Measurements from ENCODE around the gene ASB2.

DNA sequence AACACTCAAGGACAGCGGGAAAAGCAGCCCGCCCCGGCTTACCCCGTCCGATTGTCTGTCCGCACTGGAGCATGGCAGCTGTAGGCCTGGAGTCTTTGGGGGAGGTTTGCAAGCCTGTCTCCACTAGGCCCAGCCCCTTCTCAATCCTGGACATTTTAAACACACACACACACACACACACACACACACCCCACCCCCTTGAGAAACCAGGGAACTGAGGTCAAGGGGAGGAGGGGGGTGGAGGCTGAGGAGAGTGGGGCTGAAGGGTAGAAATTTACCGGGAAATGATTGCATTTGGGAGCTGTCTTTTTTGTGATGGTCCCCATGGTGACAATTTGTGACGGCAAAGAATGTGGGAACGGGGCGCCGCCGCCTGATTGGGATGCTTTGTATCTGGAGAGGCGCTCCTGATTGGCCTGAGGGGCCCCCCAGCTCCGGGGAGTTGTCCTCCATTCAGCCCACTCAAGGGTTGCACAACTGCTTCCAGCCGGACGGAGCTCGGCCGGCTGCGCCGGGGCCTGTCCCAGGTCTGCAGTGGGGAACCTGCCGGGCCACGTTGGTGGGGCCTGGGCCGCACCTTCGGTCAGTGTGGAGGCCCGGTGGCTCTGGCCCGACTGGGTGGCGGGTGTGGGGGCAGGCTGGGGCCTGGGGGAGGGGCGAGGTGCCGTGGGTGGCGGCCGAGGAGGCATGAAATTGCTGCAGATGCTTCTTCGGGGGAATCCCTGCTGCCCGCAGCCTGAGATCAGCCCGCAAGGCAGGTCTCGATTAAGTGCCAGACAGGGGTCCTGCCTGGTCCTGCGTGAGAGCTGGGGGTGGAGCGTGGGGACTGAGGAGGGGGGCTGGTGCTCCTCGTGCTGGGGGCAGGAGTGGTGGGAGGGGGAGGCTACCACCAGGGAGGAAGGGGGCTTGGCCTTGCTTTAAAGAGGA is 49.2 kb downstream of the ASB2 start, which contains the start of gene FAM181A:
- no peak for TF ChIP-seq EZH2 (IDR thresholded peaks at IDR 0.05; ENCODE audit: borderline replicate concordance, low read depth, low read length, severe bottlenecking)
- TF ChIP-seq, protein P1, sequence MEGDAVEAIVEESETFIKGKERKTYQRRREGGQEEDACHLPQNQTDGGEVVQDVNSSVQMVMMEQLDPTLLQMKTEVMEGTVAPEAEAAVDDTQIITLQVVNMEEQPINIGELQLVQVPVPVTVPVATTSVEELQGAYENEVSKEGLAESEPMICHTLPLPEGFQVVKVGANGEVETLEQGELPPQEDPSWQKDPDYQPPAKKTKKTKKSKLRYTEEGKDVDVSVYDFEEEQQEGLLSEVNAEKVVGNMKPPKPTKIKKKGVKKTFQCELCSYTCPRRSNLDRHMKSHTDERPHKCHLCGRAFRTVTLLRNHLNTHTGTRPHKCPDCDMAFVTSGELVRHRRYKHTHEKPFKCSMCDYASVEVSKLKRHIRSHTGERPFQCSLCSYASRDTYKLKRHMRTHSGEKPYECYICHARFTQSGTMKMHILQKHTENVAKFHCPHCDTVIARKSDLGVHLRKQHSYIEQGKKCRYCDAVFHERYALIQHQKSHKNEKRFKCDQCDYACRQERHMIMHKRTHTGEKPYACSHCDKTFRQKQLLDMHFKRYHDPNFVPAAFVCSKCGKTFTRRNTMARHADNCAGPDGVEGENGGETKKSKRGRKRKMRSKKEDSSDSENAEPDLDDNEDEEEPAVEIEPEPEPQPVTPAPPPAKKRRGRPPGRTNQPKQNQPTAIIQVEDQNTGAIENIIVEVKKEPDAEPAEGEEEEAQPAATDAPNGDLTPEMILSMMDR (IDR thresholded peaks at IDR 0.05; ENCODE audit: borderline replicate concordance, extremely low read depth, low read length, poor library complexity, severe bottlenecking): no peak

Measured in DND-41 (cell line).